H7 (cell line): Measurements from ENCODE around the gene NLRP12. TPM values are rescaled to one million over a fixed set of nuclear protein-coding genes. Genes with fewer than 3 reads are reported as not detected.
"Not testable (repeated sequence)": the region's sequence is repeated elsewhere in the genome, so short reads cannot be mapped to it uniquely, and the experiment has no call there.

Experiments
- DNase-seq: peaks from one replicate; pipeline ENCODE4 v3.0.0; 2012
- H3K27me3 ChIP-seq: 2 replicates; pipeline ENCODE4 v1.6.0; 2011; ENCODE audit warnings: mild to moderate bottlenecking, low read length; ENCODE audit not compliant: control insufficient read depth, insufficient read depth
- H3K36me3 ChIP-seq: replicated peaks from 2 replicates; pipeline ENCODE4 v1.5.1; 2011; ENCODE audit warnings: low read length; ENCODE audit not compliant: control insufficient read depth, insufficient read depth
- H3K4me3 ChIP-seq: 2 replicates; pipeline ENCODE4 v1.5.1; 2011; ENCODE audit warnings: low read depth, mild to moderate bottlenecking, control low read depth, low read length, moderate library complexity; ENCODE audit not compliant: insufficient read depth
- total RNA-seq: library from RNA; depleted of rRNA; stranded (reverse); fragments of >200 nt; shearing (Covaris generic); gene quantifications from 2 replicates; pipeline ENCODE4 v1.2.3, GENCODE V29; 2014

The NLRP12 gene
- total RNA-seq, 1 experiment from 2014 or later, result 12.7 TPM

DNA sequence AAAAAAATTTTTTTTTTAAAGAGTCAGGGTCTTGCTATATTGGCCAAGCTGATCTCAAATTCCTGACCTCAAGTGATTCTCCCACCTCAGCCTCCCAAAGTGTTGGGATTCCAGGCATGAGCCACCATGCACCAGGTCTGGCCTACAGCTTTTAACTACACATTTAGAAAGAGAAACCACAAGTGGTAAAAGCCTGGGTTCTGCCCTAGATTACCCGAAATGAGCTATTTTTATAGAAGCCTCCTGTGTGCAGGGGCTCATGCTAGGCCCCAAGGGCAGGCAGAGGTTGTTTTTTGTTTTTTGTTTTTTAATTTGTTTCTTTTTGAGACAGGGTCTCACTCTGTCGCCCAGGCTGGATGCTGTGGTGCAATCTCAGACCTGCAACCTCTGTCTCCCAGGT lies 29.6 kb upstream of the NLRP12 start:
- Histone ChIP-seq H3K27me3 (no peaks in the 10 kb centered on the region), H3K4me3 (no peak overlapping the region), H3K36me3 (no peaks in the 10 kb centered on the region)
- no peak for DNase-seq

DNA sequence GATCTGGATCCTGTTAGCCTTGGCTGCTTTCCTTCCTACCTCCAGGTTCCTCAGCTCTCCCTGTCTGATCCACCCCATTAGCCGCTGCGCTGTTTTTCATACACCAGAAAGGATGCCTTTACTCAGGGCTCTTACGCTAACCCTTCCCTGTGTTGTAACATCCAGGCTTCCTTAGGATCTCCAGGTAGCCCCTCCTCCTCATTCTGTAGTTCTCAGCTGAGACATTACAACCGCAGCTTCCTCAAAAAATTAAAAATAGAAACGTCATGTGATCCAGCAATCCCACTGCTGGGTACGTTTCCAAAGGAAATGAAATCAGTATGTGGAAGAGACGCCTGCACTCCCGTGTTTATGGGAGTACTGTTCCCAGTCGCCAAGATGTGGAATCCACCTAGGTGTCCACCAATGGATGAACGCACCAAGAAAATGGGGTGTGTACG lies 25.1 kb upstream of the NLRP12 start:
- no peak overlapping the region for H3K4me3 ChIP-seq
- DNase-seq, result no peak
- no peaks in the 10 kb centered on the region for H3K36me3 ChIP-seq
- H3K27me3 ChIP-seq, result no peaks in the 10 kb centered on the region

DNA sequence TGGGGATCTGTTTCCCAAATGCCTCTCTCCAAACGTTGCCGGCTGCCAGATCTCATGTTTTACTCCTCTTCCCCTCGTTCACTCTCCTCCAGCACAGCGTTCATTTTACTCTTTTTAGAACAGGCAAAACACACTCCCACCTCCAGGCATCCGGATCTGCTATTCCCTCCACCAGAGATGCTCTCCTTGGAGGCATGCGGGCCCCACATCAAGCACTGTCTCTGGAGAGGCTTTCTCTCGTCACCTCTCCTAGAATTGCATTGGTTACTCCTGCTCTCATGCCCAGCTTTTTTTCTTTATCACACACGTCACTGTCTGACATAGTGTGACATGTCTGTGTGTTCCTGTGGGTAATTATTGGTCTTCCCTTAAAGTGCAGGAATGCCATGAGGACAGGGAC lies 23.4 kb upstream of the NLRP12 start:
- H3K27me3 ChIP-seq, result no peaks in the 10 kb centered on the region
- no peaks in the 10 kb centered on the region for H3K36me3 ChIP-seq
- H3K4me3 ChIP-seq, result no peak overlapping the region
- DNase-seq, result peak; percentile 8

DNA sequence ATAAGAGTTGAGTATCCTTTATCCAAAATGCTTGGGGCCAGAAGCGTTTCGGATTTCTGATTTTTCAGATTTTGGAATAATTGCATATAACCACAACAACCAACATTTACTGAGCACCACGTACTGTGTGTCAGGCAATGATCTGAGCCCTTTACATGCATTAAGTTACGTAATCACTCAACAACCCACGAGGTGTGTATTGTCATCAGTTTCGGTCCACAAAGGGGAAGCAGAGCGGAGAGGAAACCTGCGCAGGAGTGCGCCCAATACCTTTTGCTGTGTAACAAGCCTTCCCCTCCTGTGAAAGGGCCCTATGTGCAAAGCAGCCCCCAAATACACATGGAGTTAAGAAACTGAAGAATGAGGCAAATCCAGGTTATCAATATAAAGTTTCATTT lies 20.7 kb upstream of the NLRP12 start:
- no peaks in the 10 kb centered on the region for H3K27me3 ChIP-seq
- no peak for DNase-seq
- H3K4me3 ChIP-seq, result no peak overlapping the region
- H3K36me3 ChIP-seq, result no peaks in the 10 kb centered on the region

DNA sequence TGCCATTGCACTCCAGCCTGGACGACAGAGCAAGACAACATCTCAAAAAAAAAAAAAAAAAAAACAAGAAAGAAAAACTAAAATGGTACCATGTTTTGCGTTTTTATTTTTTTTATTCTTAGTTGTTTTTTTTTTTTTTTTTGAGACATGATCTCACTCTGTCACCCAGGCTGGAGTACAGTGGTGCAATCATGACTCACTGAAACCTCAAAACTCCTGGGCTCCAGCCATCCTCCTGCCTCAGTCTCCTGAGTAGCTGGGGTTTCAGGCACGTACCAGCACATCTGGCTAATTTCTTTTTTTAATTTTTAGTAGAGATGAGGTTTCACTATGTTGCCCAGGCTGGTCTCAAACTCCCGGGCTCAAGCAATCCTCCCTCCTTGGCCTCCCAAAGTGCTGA lies 16.8 kb upstream of the NLRP12 start:
- not testable (repeated sequence) for H3K27me3 ChIP-seq, H3K4me3 ChIP-seq, DNase-seq, H3K36me3 ChIP-seq

DNA sequence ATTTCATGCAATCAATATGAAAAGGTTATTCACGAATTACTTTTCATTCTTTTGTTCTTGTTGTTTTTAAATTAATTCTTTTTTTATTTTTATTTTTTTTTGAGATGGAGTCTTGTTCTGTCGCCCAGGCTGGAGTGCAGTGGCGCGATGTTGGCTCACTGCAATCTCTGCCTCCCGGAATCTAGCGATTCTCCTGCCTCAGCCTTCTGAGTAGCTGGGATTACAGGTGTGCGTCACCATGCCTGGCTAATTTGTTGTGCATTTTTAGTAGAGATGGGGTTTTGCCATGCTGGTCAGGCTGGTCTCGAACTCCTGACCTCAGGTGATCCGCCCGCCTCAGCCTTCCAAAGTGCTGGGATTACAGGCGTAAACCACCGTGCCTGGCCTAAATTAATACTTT lies 16.1 kb upstream of the NLRP12 start:
- not testable (repeated sequence) for H3K36me3 ChIP-seq, DNase-seq

DNA sequence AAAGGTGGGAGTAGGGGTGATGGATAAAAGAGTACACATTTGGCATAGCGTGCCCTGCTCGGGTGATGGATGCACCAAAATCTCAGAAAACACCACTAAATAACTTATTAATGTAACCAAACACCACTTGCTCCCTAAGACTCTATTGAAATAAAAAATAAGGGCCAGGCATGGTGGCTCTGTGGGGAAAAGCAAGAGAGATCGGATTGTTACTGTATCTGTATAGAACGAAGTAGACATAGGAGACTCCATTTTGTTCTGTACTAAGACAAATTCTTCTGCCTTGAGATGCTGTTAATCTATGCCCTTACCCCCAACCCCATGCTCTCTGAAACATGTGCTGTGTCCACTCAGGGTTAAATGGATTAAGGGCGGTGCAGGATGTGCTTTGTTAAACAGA lies 14.3 kb upstream of the NLRP12 start:
- H3K27me3 ChIP-seq, DNase-seq, H3K4me3 ChIP-seq, H3K36me3 ChIP-seq: not testable (repeated sequence)

More for the DNA sequence above, 16.1 kb upstream of the NLRP12 start:
- H3K4me3 ChIP-seq, H3K27me3 ChIP-seq: not testable (repeated sequence)

DNA sequence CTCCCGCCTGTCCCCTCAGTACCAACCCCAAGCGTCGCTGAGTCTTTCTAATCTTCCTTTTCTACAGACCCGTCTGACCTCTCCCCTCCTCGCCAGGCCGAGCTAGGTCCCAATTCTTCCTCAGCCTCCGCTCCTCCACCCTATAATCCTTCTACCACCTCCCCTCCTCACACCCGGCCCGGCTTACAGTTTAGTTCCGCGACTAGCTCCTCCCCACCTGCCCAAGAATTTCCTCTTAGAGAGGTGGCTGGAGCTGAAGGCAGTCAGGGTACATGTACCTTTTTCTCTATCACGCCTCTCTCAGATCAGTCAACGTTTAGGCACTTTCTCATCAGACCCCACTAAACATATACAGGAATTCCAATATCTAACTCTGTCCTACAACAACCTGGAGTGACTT lies 8.7 kb upstream of the NLRP12 start:
- DNase-seq, H3K27me3 ChIP-seq, H3K36me3 ChIP-seq: not testable (repeated sequence)
- H3K4me3 ChIP-seq, result peak overlapping the region; percentile 51

DNA sequence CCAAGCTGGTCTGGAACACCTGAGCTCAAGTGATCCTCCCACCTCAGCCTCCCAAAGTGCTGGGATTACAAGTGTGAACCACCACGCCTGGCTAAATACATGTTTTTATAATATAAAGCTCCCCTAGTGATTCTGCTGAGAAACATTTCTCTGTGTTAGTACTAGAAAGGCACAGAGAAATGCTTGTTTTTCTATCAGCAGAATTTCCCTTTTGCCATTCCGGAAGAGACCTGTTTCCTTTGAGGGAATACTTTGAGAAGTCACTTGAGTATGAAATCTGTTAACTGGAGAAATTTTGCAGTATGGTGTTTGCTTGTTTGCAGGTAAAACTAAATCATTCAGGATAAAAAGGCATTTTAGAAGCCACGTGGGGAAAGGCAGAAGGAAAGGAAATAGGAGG lies 4.4 kb upstream of the NLRP12 start:
- H3K4me3 ChIP-seq, result no peak overlapping the region
- no peaks in the 10 kb centered on the region for H3K27me3 ChIP-seq
- H3K36me3 ChIP-seq, result peaks cover 3% of the 10 kb centered on the region
- DNase-seq, result no peak

DNA sequence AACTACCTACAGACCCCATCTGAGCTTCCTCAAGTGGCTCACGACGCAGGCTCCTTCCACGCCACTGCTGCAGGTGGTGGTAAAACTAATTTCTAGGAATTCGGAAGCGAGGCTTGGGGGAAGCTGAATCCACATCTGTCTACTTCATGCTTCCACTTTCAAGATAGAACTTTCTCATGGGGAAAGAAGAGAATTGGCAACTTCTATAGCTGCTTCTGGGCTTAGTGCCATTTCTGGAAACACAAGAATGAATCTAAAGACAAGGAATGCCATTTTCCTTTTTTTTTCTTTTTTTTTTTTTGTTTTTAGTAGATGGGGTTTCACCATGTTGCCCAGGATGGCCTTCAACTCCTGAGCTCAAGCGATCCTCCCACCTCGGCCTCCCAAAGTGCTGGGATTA lies 2.8 kb upstream of the NLRP12 start:
- no peak for DNase-seq
- H3K36me3 ChIP-seq, result no peaks in the 10 kb centered on the region

DNA sequence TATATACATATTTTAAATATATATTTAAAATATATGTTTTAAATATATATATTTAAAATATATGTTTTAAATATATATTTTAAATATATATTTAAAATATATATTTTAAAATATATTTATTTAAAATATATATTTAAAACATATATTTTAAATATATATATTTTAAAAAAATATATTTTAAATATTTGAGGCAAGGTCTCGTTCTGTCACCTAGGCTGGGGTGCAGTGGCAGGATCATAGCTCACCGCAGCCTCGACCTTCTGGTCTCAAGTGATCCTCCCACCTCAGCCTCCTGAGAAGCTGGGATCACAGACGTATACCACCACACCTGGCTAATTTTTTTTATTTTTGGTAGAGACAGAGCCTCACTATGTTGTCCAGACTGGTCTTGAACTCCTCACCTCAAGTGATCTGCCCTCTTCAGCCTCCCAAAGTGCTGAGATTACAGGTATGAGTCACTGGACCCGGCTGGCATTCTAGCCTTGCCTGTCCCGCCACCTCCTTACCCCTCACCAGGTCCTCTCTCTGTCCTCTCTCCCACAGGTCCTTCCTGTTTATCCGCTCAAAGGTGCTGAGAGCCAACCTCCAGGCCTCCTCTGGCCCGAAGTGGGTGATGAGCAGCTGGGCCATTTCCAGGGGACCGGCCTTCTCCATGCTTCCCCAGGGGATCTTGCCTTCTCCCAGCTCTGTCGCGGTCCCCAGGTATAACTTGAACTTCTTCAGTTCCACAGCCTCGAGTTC lies 564 bp downstream of the NLRP12 start:
- Histone ChIP-seq H3K27me3 (no peaks in the 10 kb centered on the region), H3K36me3 (no peaks in the 10 kb centered on the region), H3K4me3 (no peak overlapping the region)
- no peak for DNase-seq

More for the DNA sequence above, 2.8 kb upstream of the NLRP12 start:
- H3K4me3 ChIP-seq, result no peak overlapping the region
- no peaks in the 10 kb centered on the region for H3K27me3 ChIP-seq

DNA sequence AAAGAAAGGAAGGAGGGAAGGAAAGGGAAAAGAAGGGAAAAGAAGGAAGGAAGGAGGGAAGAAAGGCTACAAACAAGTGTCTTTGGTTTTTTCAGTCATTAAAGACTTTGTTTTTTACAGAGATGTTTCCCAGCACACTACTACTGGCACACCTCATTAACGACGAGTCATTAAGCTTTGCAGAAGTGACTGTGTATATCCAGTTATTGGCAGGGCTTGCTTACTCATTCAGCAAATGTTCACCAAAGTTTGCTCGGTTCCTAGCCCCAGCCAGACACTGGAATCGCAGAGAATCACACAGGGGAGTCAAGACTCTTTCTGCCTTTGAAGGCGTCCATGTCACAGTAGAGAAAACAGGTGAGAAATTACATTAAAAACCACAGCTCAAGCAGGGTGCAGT lies 4.3 kb downstream of the NLRP12 start:
- no peak for DNase-seq
- Histone ChIP-seq H3K27me3 (no peaks in the 10 kb centered on the region), H3K36me3 (no peaks in the 10 kb centered on the region), H3K4me3 (no peak overlapping the region)

DNA sequence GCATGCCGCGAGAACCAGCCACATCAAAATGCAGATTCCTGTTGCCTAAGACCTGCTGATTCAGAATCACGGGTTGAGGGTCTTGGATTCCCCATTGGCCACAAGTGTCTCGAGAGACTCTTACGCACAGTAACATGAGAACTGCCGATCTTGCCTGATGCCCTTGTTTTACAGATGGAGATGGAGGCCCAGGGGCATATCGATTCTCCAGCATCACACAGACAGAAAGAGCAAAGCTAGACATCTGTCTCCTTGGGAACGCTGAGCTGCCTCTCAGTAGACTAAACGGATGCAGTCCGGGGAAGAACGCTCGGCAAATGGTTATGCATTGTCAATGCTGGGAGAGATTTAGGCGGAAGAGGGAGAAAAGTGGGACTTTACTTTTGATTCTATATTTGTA lies 5.4 kb downstream of the NLRP12 start:
- H3K36me3 ChIP-seq, result peaks cover 3% of the 10 kb centered on the region
- DNase-seq, result peak; percentile 22
- H3K4me3 ChIP-seq, result no peak overlapping the region
- no peaks in the 10 kb centered on the region for H3K27me3 ChIP-seq

DNA sequence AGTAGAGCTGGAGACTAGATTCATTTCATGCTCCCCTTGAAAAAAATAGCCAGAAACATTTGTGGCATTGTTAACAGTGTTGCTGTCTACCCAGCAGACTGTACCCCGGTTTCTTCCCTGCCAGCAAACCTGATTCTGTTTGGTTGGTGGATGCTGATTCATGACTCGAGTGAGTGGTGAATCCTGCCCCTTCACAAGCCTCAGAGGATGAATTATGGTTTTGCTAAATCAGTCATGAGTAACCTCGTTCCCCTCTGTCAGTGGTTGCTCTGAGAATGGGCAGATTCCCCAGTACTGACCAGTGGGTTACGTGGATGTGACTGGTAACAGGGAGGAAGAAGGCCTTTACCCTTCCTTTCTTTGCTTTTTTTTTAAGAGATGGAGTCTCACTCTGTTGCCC lies 10.1 kb downstream of the NLRP12 start:
- no peak overlapping the region for H3K4me3 ChIP-seq
- H3K36me3 ChIP-seq, result peaks cover 11% of the 10 kb centered on the region
- no peak for DNase-seq
- H3K27me3 ChIP-seq, result no peaks in the 10 kb centered on the region

DNA sequence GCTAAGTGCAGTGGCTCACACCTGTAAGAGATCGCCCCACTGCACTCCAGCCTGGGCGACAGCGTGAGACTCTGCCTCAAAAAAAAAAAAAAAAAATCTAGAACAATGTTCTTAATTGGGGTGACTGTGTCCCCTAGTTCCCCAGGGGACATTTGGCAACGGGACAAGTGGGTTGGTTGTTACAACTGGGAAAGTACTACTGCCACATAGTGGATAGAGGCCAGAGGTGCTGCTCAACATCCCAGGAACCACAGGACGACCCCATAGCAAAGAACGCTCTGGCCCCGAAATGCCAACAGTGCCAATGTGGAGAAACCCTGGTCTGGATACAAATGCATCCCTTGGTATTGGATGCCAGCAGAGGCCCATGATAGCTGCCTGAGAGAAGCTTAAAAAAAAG lies 11.8 kb downstream of the NLRP12 start:
- DNase-seq, result peak; percentile 67
- H3K4me3 ChIP-seq, result no peak overlapping the region
- no peaks in the 10 kb centered on the region for H3K27me3 ChIP-seq
- H3K36me3 ChIP-seq, result peaks cover 13% of the 10 kb centered on the region

DNA sequence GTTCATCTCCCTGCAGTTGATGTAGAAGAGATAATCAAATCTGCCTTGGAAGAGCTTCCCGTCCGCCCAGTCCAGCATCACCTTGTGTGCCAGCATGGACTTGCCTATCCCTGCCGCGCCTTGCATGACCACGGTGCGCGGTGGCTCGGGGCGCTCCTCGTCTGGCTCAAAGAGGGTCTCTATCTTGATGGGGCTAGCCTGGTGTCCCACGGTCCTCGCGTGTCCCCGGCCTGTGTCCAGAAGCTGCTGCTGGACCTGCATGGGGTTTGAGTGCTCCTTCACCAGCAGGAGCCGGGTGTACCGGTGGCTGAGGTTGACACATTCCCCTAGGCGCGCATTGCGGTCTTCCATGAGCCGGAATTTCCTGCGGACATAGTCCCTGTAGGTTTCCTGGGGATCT lies 13.2 kb downstream of the NLRP12 start:
- Histone ChIP-seq H3K36me3 (peaks cover 13% of the 10 kb centered on the region), H3K4me3 (no peak overlapping the region), H3K27me3 (no peaks in the 10 kb centered on the region)
- DNase-seq, result no peak
